Measurements from ENCODE around the gene RARB.

RARB gene

DNA sequence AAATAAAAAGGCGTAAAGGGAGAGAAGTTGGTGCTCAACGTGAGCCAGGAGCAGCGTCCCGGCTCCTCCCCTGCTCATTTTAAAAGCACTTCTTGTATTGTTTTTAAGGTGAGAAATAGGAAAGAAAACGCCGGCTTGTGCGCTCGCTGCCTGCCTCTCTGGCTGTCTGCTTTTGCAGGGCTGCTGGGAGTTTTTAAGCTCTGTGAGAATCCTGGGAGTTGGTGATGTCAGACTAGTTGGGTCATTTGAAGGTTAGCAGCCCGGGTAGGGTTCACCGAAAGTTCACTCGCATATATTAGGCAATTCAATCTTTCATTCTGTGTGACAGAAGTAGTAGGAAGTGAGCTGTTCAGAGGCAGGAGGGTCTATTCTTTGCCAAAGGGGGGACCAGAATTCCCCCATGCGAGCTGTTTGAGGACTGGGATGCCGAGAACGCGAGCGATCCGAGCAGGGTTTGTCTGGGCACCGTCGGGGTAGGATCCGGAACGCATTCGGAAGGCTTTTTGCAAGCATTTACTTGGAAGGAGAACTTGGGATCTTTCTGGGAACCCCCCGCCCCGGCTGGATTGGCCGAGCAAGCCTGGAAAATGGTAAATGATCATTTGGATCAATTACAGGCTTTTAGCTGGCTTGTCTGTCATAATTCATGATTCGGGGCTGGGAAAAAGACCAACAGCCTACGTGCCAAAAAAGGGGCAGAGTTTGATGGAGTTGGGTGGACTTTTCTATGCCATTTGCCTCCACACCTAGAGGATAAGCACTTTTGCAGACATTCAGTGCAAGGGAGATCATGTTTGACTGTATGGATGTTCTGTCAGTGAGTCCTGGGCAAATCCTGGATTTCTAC lies at the start of gene RARB:
Gene RARB, plus strand, starts transcription at position 322 of the 847 bp plus-strand sequence. Its CDS starts 469 bp downstream, at position 791.
- DNase-seq (ENCODE audit: low read depth) = peak; percentile 54

- DNase-seq (ENCODE audit: low read depth) = no peak
Measured at GRCh38 chr3:25378786-25379311, 49.2 kb upstream of the RARB start.

DNA sequence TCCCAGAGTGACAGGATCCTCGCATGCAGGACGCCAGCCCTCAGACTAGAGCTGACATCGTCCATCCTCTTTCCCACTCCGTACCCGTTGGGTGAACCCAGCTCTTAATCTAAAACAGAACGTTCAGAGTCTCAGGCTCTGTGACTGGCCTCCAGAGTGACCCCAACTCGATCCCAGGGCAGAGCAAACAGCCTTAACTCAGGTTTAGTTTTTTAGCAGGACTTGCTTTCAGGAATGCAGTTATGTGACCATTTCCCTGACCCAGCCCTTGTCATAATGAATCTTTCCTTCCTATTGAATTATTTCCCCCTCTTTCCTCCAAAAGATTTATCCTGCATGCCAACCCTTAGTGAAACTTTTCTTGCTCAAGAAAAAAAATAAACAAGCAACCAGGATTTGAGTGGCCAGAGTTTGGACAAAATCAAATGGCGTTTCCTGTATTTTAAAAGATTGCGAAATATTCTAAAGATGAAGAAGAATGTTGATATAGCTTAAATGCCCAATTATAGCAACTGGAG lies 47.8 kb upstream of the RARB start:
- DNase-seq (ENCODE audit: low read depth) = peak; percentile 1

- no peak for DNase-seq (ENCODE audit: low read depth)
Measured at GRCh38 chr3:25381083-25381482, 47.0 kb upstream of the RARB start.

- no peak for DNase-seq (ENCODE audit: low read depth)
Measured at GRCh38 chr3:25384471-25384870, 43.6 kb upstream of the RARB start.

DNA sequence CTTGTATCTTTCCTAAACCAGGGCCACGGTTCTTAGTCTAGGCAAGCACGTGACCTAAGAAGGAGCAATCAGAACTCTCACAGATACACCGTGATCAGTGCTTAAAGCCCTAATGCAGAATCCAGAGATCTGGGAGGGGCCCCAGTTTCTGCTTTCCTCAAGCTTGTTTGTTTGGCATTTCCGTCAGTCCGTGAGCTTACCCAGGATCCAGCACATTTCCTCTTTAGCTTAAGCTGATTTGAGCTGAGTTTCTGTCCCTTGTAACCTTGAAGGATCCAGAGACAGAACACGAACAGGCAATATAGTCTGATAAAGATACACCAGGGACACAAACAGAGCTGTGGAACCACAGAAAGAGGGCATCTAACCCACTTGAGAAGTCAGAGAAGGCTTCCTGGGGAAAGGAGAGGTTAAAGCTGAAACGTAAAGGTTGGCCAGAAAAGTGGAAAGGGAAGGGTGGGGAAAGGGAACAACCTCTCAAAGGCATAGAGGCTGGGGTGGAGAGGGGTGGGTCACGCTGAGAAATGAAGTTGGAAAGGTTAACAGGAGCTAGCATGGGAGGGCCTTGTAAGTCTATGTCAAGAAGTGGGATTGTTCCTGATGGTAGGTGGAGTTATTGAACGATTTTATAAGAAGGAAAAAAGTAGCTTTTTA lies 42.1 kb upstream of the RARB start:
- DNase-seq (ENCODE audit: low read depth) = no peak

DNA sequence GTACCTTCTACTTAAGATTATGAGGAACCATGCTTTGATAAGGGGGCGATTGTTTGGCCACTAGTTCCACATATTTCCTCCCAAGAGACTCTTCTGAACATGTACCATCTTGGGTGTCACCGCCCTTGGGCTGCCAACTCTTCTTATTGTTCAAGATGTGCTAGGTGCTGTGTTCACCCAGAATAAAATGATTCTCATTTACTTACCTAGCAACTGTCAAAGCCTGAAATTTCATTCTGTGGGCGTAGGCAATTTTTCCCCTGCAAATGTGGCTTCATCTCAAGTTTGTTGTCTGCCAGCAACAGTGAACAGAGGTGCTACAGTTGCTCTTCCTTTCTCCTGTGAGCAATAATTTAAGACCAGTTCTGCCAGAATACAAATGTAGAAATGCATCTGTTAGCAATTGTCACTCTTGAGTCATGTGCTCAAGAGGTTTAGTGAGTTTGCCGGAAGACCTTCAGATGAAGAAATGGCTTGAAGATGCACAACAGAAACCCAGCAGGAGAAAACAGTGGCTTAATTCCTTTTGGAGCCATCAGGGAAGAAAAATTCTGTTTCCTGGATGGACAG lies 41.3 kb upstream of the RARB start:
- DNase-seq (ENCODE audit: low read depth) = no peak

DNA sequence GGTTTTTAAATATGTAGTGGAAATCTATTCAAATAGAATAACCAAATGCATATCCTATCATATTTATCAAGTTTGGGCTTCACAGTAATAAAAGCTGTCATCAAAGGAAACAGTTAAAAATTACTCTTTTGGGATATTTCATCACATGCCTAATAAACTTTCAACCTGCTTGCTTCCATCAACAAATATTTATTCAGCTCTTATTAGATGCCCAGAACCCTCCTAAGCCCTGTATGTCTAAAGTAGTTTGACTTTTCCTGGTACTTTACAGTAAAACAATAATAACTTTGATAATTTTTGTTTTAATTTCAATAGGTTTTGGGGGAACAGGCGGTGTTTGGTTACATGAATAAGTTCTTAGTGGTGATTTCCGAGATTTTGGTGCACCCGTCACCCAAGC lies 37.5 kb upstream of the RARB start:
- no peak for DNase-seq (ENCODE audit: low read depth)

GRCh38 chr3:25396251-25396650 lies 31.8 kb upstream of the RARB start:
- DNase-seq (ENCODE audit: low read depth) = no peak

DNA sequence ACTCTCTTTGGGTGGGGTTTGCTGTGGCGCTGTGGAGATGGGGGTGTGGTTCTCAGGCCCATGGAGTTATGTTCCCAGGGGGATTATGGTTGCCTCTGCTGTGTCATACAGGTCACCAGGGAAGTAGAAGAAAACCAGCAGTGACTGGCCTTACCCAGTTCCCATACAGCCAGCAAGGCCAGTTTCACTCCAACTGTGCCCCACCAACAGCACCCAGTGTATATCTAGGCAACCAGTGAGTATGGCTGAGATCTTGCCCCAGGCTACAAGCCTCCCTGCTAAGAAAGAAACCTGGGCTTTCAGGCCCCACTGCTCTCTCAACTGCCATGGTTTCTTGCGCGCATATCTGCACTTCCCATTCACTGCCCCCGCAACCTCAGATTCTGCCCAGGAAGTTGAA lies 31.4 kb upstream of the RARB start:
- no peak for DNase-seq (ENCODE audit: low read depth)

- no peak for DNase-seq (ENCODE audit: low read depth)
Measured at GRCh38 chr3:25397150-25397549, 30.9 kb upstream of the RARB start.

GRCh38 chr3:25400587-25400986 lies 27.5 kb upstream of the RARB start:
- DNase-seq (ENCODE audit: low read depth) = no peak

DNA sequence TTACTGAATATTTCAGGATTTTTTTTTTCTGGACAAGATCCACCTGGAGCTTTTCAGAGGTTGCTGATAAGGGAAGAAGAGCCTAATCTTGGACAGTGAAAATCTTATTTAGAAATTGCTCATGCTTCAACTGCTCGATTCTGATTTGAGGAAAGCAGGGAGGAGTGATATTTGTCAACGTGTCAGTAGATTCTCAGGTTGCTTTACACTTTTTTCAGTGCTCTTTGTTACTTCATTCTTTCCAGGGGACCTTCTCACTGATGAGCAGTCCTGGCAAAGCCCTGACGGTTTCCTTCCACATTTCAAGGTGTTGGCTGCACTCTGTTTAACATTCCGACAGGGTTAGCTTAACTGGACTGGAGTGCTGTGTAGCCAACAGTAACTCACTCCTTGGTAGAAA lies 24.1 kb upstream of the RARB start:
- no peak for DNase-seq (ENCODE audit: low read depth)

GRCh38 chr3:25404569-25404968 lies 23.5 kb upstream of the RARB start:
- DNase-seq (ENCODE audit: low read depth) = no peak

DNA sequence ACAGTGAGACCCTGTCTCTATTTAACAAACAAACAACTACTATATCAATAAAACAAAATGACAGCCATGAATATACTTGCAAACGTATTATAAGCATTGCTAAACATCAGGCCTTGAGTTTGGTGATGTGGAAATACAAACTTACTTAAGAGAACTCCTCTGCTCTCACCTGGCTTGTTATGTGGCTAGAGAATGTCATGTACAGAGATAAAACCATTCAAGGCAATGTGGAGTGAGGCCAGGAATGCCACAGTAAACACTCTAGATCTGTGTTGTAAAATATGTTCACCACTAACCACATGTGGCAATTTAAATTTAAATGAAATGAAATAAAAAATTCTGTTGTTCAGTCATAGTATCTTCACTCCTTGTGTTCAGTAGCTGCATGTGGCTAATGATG lies 22.7 kb upstream of the RARB start:
- no peak for DNase-seq (ENCODE audit: low read depth)

GRCh38 chr3:25410703-25411102 lies 17.4 kb upstream of the RARB start:
- no peak for DNase-seq (ENCODE audit: low read depth)

DNA sequence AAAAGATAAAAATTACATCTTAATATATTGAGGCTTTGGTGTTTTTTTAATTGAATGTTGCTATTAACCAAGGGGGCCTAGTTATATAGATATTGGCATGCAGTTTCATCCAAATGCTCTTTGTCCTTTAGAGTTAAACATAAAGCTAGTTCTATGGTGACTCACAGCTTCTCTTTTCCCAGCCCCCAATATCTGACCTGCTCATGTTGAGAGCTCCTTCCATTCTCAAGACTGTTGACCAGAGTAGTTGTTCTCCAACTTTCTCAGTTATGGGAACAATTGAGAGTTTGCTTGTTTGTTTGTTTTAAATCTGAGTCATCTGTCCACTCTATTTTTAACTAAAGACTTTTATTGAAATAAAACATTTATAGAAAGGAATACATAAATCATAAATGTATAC lies 15.8 kb upstream of the RARB start:
- DNase-seq (ENCODE audit: low read depth) = no peak

DNA sequence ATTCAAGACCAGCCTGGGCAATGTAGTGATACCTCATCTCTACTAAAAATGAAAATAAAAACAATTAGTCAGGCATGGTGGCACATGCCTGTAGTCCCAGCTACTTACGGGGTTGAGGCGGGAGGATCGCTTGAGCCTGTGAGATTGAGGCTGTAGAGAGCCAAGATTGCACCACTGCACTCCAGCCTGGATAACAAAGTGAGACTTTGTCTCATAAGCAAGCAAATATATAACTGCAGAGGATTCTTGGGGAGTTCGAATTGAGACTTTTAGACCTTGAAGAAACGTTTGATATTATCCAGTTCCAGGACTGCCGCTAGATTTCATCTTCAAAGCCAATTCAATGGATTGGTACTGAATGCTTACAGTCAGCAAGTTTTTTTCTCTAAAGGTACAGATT lies 11.9 kb upstream of the RARB start:
- DNase-seq (ENCODE audit: low read depth) = no peak

- no peak for DNase-seq (ENCODE audit: low read depth)
Measured at GRCh38 chr3:25418596-25418995, 9.5 kb upstream of the RARB start.

DNA sequence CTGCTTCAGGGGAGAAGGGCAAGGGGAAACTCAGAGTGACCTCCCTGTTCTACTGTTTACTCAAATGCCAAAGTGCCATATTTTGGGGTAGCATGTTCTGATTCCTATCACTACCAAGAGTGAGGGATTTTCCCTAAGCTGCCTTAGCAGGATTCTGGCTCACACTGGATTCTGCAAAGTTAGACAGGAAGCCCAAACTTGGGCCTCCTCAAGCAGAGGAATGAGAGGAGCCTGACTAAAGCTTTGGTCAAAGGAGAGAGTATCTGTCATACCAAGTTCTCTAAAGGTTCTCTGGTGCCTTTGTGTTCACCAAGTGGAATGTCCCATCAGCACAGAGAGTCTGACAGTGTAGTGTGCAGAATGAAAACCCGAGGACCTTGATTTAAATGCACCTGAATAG lies 8.8 kb upstream of the RARB start:
- DNase-seq (ENCODE audit: low read depth) = no peak

DNA sequence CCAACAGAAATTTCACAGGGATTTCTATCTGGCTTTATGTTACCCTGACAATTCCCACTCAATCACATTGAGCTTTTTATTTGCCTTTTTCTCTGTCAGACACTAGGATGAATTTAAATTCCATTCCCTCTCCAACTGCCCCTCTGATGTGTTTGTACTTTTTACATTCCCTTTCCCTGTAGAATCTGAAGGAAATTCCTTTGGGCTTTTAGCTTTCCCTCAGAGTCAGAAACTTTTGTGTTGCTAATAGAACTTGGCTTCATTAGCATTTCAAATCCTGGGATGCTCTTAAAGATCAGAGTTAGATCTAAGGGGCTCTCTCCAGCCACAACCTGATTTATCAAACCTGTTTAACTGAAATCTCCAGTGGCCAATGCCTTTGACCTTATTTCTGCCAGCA lies 7.9 kb upstream of the RARB start:
- DNase-seq (ENCODE audit: low read depth) = no peak

DNA sequence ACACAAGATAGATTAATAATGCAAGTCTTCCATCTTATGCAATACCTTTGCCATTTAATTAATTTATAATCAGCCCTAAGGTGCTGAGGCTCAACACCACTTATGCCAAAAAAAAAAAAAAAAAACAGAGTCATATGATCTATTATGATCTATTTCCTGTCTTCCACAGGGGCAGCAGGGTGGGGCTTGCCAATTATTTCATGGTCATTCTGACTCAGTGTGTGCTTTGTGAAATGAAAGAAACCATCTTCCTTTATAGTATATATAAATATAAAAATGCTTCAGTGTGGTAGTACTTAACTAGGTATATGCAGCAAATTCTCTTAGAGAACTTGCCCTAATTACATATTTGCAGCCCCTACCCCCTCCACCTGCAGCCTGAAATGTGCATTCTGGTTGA lies 7.2 kb upstream of the RARB start:
- no peak for DNase-seq (ENCODE audit: low read depth)

GRCh38 chr3:25421747-25422146 lies 6.3 kb upstream of the RARB start:
- no peak for DNase-seq (ENCODE audit: low read depth)
